Neuronal stem cell (in vitro differentiated cells): Measurements from ENCODE around the gene CARMIL1.

ENCODE experiments used
- DNase-seq: peaks from one replicate; pipeline ENCODE4 v3.0.0-alpha.2; 2013; ENCODE audit warnings: low spot score
- H2AFZ ChIP-seq: one replicate; pipeline ENCODE4 v1.6.1; 2013; ENCODE audit warnings: mild to moderate bottlenecking, low read length, inconsistent platforms
- H2AK5ac ChIP-seq: 2 replicates; pipeline ENCODE4 v1.6.1; 2013; ENCODE audit warnings: low read depth, mild to moderate bottlenecking, inconsistent platforms, low read length, moderate library complexity, mixed read lengths
- H2BK120ac ChIP-seq: 2 replicates; pipeline ENCODE4 v1.6.1; 2013; ENCODE audit warnings: low read depth, mild to moderate bottlenecking, inconsistent platforms, low read length, moderate library complexity, mixed read lengths
- H2BK12ac ChIP-seq: one replicate; pipeline ENCODE4 v1.6.1; 2013; ENCODE audit warnings: low read length, inconsistent platforms
- H2BK15ac ChIP-seq: 2 replicates; pipeline ENCODE4 v1.6.1; 2013; ENCODE audit warnings: mild to moderate bottlenecking, low read length, inconsistent platforms, mixed read lengths
- H2BK5ac ChIP-seq: one replicate; pipeline ENCODE4 v1.6.1; 2013; ENCODE audit warnings: inconsistent platforms, mild to moderate bottlenecking, low read length, moderate library complexity
- H3K14ac ChIP-seq: one replicate; pipeline ENCODE4 v1.6.1; 2013; ENCODE audit warnings: low read length, inconsistent platforms
- H3K18ac ChIP-seq: 2 replicates; pipeline ENCODE4 v1.6.1; 2013; ENCODE audit warnings: low read length, inconsistent platforms
- H3K23ac ChIP-seq: 2 replicates; pipeline ENCODE4 v1.6.1; 2013; ENCODE audit warnings: low read depth, mild to moderate bottlenecking, mixed read lengths, low read length, inconsistent platforms; ENCODE audit not compliant: poor library complexity
- H3K27ac ChIP-seq: replicated peaks from 3 replicates; pipeline ENCODE4 v1.5.1; 2013; ENCODE audit warnings: low read length, inconsistent platforms
- H3K27me3 ChIP-seq, 3 experiments: 2 replicates each; pipeline ENCODE4 v1.6.1; 2013; ENCODE audit warnings: low read length in 3 of 3, mild to moderate bottlenecking in 2 of 3, inconsistent platforms in 1 of 3, low read depth in 1 of 3, mixed read lengths in 1 of 3, moderate library complexity in 1 of 3; ENCODE audit not compliant: control insufficient read depth in 3 of 3, insufficient read depth in 3 of 3
- H3K36me3 ChIP-seq, 2 donors: replicated peaks in 1 of 2; 2 replicates each; pipeline ENCODE4 v1.6.1; 2013; ENCODE audit warnings: low read length in 2 of 2; ENCODE audit not compliant: control insufficient read depth in 2 of 2, insufficient read depth in 2 of 2
- H3K4ac ChIP-seq: 2 replicates; pipeline ENCODE4 v1.6.1; 2013; ENCODE audit warnings: inconsistent platforms, mild to moderate bottlenecking, low read length, moderate library complexity
- H3K4me1 ChIP-seq, 2 donors: 1 replicate in 1 of 2; 2 replicates in 1 of 2; pipeline ENCODE4 v1.6.1; 2013; ENCODE audit warnings: low read length in 2 of 2, low read depth in 1 of 2; ENCODE audit not compliant: control insufficient read depth in 2 of 2, insufficient read depth in 1 of 2
- H3K4me2 ChIP-seq: one replicate; pipeline ENCODE4 v1.6.1; 2013; ENCODE audit warnings: mild to moderate bottlenecking, low read length, inconsistent platforms; ENCODE audit not compliant: insufficient read depth, poor library complexity, severe bottlenecking
- H3K4me3 ChIP-seq, 2 donors: 2 replicates each; pipeline ENCODE4 v1.5.1; 2013; ENCODE audit warnings: low read length in 2 of 2, mild to moderate bottlenecking in 2 of 2, inconsistent platforms in 1 of 2, moderate library complexity in 1 of 2
- H3K79me1 ChIP-seq: one replicate; pipeline ENCODE4 v1.6.1; 2013; ENCODE audit warnings: low read depth, mild to moderate bottlenecking, inconsistent platforms, low read length, moderate library complexity
- H3K9ac ChIP-seq: one replicate; pipeline ENCODE4 v1.6.1; 2013; ENCODE audit warnings: mild to moderate bottlenecking, low read depth, low read length, inconsistent platforms; ENCODE audit not compliant: poor library complexity
- H3K9me3 ChIP-seq, 2 donors: replicated peaks in 1 of 2; 2 replicates each; pipeline versions ENCODE3 to v1.6.1; 2013; ENCODE audit warnings: low read length in 2 of 2, mild to moderate bottlenecking in 2 of 2, inconsistent platforms in 1 of 2, low read depth in 1 of 2, mixed read lengths in 1 of 2, moderate library complexity in 1 of 2; ENCODE audit not compliant: control insufficient read depth in 2 of 2, insufficient read depth in 1 of 2
- H4K8ac ChIP-seq: one replicate; pipeline ENCODE4 v1.6.1; 2013; ENCODE audit warnings: low read depth, mild to moderate bottlenecking, inconsistent platforms, low read length, moderate library complexity
- H4K91ac ChIP-seq: one replicate; pipeline ENCODE4 v1.6.1; 2013; ENCODE audit warnings: low read length, low read depth, mild to moderate bottlenecking, inconsistent platforms; ENCODE audit not compliant: poor library complexity
- WGBS, 2 donors: extraction: QIAGEN DNeasy Blood & Tissue Kit; methylation state at CpG; one replicate each; pipeline ENCODE4 v1.1.7; 2013; ENCODE audit warnings: missing lambda C conversion rate in 2 of 2, mixed read lengths in 1 of 2; ENCODE audit not compliant: insufficient read length in 2 of 2, insufficient replicate concordance in 1 of 2; ENCODE audit errors: extremely low coverage in 2 of 2; 5-methylcytosine and 5-hydroxymethylcytosine counted together

Gene CARMIL1

DNA sequence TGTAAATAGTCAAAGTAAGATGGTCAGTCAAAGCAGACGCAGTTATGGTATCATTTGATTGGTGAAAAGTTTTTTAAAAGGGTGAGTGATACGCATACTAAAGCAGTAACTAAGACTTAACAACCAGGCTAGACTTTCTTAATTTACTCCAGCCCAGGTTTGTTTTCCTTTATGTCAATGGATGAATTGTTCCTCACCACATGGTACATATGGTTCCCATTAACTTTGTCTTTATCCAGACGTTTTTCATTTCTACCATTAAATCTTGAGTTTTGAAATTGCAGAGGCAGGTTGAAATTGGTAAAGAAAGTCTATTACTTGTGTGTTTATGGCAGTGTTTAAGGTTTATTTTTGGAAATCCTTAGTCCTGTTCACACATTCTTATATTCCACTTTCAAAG lies 274.3 kb downstream of the CARMIL1 start:
- Histone ChIP-seq H3K9ac (no peak overlapping the region), H2BK120ac (no peak overlapping the region), H3K14ac (no peak overlapping the region), H3K4me1 (peaks cover 0 to 4% of the 10 kb centered on the region in 2 donors), H3K36me3 (no peaks in the 10 kb centered on the region), H3K4me2 (no peak overlapping the region), H4K8ac (no peak overlapping the region), H3K9me3 (no peaks in the 10 kb centered on the region), H3K23ac (no peak overlapping the region), H3K4ac (no peak overlapping the region), H2BK12ac (no peak overlapping the region), H2BK5ac (no peak overlapping the region), H4K91ac (no peak overlapping the region), H2AFZ (no peak overlapping the region), H2BK15ac (no peak overlapping the region), H2AK5ac (no peak overlapping the region), H3K4me3 (no peak overlapping the region), H3K27me3 (no peaks in the 10 kb centered on the region), H3K79me1 (no peaks in the 10 kb centered on the region), H3K18ac (no peak overlapping the region), H3K27ac (no peak overlapping the region)
- DNase-seq: no peak
- WGBS, 2 donors: no CpG with 5 or more reads among the region's 3 CpGs

DNA sequence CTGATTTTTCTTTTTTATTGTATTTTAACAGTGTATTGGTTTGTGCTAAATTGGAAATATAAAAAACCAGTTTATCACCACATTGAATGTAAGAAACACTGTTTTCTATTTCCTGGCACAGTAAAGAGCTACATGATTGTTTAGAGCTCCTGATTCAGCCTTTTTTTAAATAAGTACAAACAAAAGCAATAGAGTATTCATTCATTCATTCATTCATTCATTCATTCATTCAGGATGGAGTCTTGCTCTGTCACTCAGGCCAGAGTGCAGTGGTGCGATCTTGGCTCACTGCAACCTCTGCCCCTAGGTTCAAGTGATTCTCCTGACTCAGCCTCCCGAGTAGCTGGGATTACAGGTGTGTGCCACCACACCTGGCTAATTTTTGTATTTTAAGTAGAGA lies 276.0 kb downstream of the CARMIL1 start:
- H3K18ac ChIP-seq: no peak overlapping the region
- H3K27ac ChIP-seq: no peak overlapping the region
- no peak overlapping the region for H3K23ac ChIP-seq
- no CpG with 5 or more reads among the region's 2 CpGs for WGBS, 2 donors
- no peak overlapping the region for H3K14ac ChIP-seq
- DNase-seq: no peak
- no peak overlapping the region for H2AFZ ChIP-seq
- no peaks in the 10 kb centered on the region for H3K79me1 ChIP-seq
- no peak overlapping the region for H3K9ac ChIP-seq
- no peak overlapping the region for H3K4me3 ChIP-seq
- H3K9me3 ChIP-seq: no peaks in the 10 kb centered on the region
- no peak overlapping the region for H4K8ac ChIP-seq
- no peak overlapping the region for H3K4me2 ChIP-seq
- no peaks in the 10 kb centered on the region for H3K27me3 ChIP-seq
- no peak overlapping the region for H2BK120ac ChIP-seq
- H2AK5ac ChIP-seq: no peak overlapping the region
- H2BK5ac ChIP-seq: no peak overlapping the region
- H3K4ac ChIP-seq: no peak overlapping the region
- peaks cover 0 to 4% of the 10 kb centered on the region in 2 donors for H3K4me1 ChIP-seq
- no peak overlapping the region for H2BK15ac ChIP-seq
- H2BK12ac ChIP-seq: no peak overlapping the region
- no peaks in the 10 kb centered on the region for H3K36me3 ChIP-seq
- H4K91ac ChIP-seq: no peak overlapping the region

DNA sequence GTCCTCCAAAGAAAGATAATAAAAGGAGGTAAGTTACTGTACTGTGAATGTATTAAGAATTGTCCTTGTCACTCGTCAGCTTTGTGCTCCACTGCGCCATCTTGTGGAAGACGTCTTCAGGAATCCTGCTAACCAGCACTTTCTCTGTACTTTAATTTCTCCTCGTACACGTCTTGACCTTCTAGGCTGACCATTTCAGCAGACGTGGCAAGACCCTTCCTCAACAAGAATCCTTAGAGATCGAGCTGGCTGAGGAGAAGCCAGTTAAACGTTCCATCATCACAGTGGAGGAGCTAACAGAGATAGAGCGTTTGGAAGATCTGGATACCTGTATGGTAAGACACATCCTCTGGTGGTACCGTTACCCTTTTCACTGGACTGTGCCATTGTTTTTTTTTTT lies 277.3 kb downstream of the CARMIL1 start:
- H3K9me3 ChIP-seq: no peaks in the 10 kb centered on the region
- H3K9ac ChIP-seq: no peak overlapping the region
- H3K23ac ChIP-seq: no peak overlapping the region
- H3K79me1 ChIP-seq: no peaks in the 10 kb centered on the region
- no peaks in the 10 kb centered on the region for H3K36me3 ChIP-seq
- H3K4me1 ChIP-seq: peaks cover 0 to 4% of the 10 kb centered on the region in 2 donors
- H3K4me3 ChIP-seq: no peak overlapping the region
- H2BK12ac ChIP-seq: no peak overlapping the region
- no peak overlapping the region for H2BK5ac ChIP-seq
- H4K8ac ChIP-seq: no peak overlapping the region
- no peak overlapping the region for H3K4ac ChIP-seq
- H3K4me2 ChIP-seq: no peak overlapping the region
- no CpG with 5 or more reads among the region's 10 CpGs for WGBS, 2 donors
- H3K18ac ChIP-seq: no peak overlapping the region
- peak; percentile 78 for DNase-seq
- no peak overlapping the region for H2AK5ac ChIP-seq
- H4K91ac ChIP-seq: no peak overlapping the region
- no peak overlapping the region for H3K14ac ChIP-seq
- H2BK120ac ChIP-seq: no peak overlapping the region
- no peaks in the 10 kb centered on the region for H3K27me3 ChIP-seq
- peak overlapping the region; percentile 4 for H3K27ac ChIP-seq
- no peak overlapping the region for H2BK15ac ChIP-seq
- H2AFZ ChIP-seq: peak overlapping the region; percentile 66

DNA sequence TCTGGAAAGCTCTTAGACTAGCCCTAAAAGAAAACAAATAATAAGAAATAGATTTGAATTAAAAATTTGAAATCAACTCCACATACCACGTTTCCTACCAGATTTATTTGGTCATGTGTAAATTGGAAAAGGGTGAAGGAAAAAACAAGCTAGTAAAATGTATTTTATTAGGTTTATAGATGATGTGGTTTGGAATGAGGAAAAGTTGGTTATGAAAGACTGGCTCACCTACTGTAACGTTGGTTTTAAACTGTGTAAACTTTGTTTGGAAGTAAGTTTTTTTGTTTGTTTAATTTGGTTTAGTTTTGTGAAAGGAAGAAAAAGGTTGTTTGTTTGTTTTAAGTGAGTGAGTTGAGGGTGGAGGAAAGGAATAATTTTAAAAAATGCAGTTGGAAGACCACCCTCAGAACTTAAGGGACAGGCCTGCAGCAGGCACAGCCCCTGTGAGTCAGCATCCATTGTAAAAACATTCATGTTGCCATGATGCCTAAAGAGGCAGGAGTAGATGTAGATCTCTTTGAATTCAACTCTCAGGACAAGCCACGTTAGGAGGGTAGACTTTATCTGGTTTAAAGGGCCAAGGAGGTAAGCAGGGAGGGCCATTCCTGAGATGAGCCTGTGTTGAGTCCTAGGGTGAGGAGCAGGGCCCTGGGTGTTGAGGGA lies 279.1 kb downstream of the CARMIL1 start:
- Histone ChIP-seq H2AK5ac (no peak overlapping the region), H3K27me3 (no peaks in the 10 kb centered on the region), H3K79me1 (no peaks in the 10 kb centered on the region), H2BK5ac (no peak overlapping the region), H2BK15ac (no peak overlapping the region), H3K18ac (no peak overlapping the region), H3K27ac (no peak overlapping the region), H3K4ac (no peak overlapping the region), H2AFZ (no peak overlapping the region), H3K9me3 (no peaks in the 10 kb centered on the region), H2BK120ac (no peak overlapping the region), H3K36me3 (no peaks in the 10 kb centered on the region), H4K8ac (no peak overlapping the region), H3K9ac (no peak overlapping the region), H4K91ac (no peak overlapping the region), H3K4me2 (no peak overlapping the region), H3K4me3 (no peak overlapping the region), H3K14ac (no peak overlapping the region), H2BK12ac (no peak overlapping the region), H3K23ac (no peak overlapping the region), H3K4me1 (peaks cover 0 to 4% of the 10 kb centered on the region in 2 donors)
- DNase-seq: no peak
- no CpG with 5 or more reads among the region's 3 CpGs for WGBS, 2 donors
